Cardiac fibroblast (primary cell): ENCODE results near the gene CD46.

ENCODE experiments used
- DNase-seq, 2 donors: peaks; one replicate each; pipeline versions ENCODE4 v3.0.0 to v3.0.0-alpha.2; 2010; ENCODE audit warnings: low read depth in 2 of 2
- H3K4me3 ChIP-seq, 2 donors: replicated peaks in 1 of 2; 1 replicate in 1 of 2; 2 replicates in 1 of 2; pipeline ENCODE4 v1.5.1; 2011; ENCODE audit warnings: low read depth in 2 of 2, low read length in 2 of 2, mild to moderate bottlenecking in 2 of 2, moderate library complexity in 1 of 2
- CTCF ChIP-seq: IDR thresholded peaks from one replicate; pipeline ENCODE4 v1.5.1; 2011; ENCODE audit warnings: low read depth, mild to moderate bottlenecking, low read length, inconsistent platforms

Gene CD46

DNA sequence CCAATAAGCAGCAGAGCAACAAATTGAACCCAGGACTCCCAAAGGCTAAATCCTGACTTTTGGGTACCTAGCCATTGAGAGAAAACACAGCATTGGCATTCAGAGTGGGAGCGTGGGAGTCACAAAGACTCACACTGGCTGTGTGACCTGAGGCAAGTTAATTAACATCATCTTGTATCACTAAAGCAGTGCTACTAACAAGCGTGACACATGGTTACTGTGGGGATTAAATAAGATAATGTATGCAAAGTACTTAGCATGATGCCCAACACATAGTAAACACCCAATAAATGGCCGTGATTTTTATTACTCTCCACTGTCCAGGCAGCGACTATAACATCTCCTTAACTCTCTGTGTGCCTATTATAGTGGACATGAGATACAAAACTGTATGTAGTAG lies 85.8 kb downstream of the CD46 start:
- no peak for TF ChIP-seq CTCF
- H3K4me3 ChIP-seq, result no peak overlapping the region
- no peak for DNase-seq

- peak in 1 of 2 donors; percentile 41 for DNase-seq
- TF ChIP-seq CTCF, result no peak
- H3K4me3 ChIP-seq, result no peak overlapping the region
Measured at GRCh38 chr1:207838156-207839082, 86.6 kb downstream of the CD46 start.

GRCh38 chr1:207839083-207839413 lies 87.2 kb downstream of the CD46 start:
- no peak overlapping the region for H3K4me3 ChIP-seq
- DNase-seq, result no peak
- TF ChIP-seq CTCF, result no peak

DNA sequence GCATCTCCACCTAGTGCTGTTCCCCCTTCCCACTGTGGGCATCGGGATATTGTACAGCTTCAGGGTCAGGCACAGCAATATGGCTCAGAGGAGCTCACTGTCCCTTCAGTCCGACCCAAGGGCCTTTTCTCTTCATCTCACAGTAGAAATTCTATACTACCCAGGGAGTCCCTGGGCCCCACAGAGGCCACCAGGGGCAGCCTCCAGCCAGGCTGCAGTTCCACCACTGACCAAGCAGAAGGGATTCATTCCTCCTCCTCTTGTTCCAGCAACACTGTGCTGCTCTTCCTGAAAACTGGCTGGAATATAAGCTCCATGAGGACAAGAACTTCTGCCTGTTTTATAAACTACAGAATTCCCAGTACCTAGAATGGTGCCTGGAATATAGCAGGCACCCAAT lies 88.5 kb downstream of the CD46 start:
- no peak for TF ChIP-seq CTCF
- no peak for DNase-seq
- H3K4me3 ChIP-seq, result no peak overlapping the region

DNA sequence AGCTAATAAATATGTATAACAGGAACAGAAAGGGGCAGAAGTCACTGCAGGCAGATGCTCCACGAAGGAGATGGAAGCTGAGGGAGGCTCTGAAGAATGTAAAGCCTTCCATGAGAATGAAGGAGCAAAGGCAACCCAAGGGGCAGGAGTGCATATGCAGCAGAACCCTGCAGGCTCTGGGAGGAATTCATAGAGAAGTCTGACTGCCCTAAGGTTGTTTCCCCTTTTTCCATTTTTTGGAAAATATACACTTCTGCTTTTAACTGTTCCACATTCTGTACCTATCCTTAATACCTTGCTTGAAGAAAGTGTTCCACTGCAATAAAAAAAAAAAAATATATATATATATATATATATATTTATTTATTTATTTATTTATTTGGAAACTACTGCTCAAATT lies 89.4 kb downstream of the CD46 start:
- no peak overlapping the region for H3K4me3 ChIP-seq
- DNase-seq, result no peak
- TF ChIP-seq CTCF, result no peak

GRCh38 chr1:207841901-207842300 lies 90.0 kb downstream of the CD46 start:
- no peak for TF ChIP-seq CTCF
- DNase-seq, result no peak
- H3K4me3 ChIP-seq, result no peak overlapping the region

GRCh38 chr1:207842506-207842905 lies 90.7 kb downstream of the CD46 start:
- no peak for TF ChIP-seq CTCF
- DNase-seq, result no peak
- no peak overlapping the region for H3K4me3 ChIP-seq
